GM21528 (cell line): ENCODE data around the gene NFE2.
A peak's percentile ranks its signal among the peaks of the same experiment; 100 is the strongest.
"Not testable (repeated sequence)": the region's sequence is repeated elsewhere in the genome, so short reads cannot be mapped to it uniquely, and the experiment has no call there.

Experiments
- ATAC-seq: cut with Tn5 transposase; IDR thresholded peaks from one replicate; pipeline ENCODE4 v1.9.1; 2021; ENCODE audit warnings: mild to moderate bottlenecking, moderate library complexity; ENCODE audit not compliant: unreplicated experiment, low FRiP score

NFE2 gene

DNA sequence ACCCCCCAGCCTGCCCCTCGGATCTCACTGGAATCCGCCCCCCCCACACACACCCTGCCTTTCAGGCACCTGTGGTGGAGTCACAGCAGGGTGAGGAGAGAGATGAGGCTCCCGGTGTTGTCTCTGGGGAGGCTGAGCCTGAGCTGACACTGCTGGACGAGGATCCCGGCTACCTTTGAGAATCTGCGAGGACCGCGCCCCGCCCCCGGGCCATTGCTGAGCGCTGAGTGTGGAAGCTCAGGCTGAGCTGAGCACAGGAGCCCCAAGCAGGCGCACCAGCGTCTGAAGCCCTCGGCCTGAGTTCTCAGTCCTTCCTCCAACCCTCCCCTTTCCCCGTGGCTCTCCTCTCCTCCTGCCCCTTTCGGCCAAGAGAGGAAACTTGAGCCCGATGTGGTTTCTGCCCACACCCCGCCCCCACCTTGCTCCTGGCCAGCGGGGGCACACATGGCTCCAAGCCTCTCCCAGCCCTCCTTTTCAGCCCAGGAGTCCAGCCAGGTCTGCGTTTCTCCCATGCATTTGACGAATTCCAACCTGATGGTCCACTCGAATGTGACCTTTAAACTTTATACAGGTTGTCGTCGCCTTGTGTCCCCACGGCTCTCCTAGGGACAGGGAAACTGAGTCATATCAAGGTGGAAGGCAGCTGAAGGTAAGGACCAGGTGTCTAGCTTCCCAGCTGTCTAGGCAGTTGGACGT is at the start of gene NFE2:
Gene NFE2 (minus strand): TSS at position 284 of the 696 bp plus-strand sequence. CDS start 5,767 bp downstream, outside the sequence.
- no peak for ATAC-seq

DNA sequence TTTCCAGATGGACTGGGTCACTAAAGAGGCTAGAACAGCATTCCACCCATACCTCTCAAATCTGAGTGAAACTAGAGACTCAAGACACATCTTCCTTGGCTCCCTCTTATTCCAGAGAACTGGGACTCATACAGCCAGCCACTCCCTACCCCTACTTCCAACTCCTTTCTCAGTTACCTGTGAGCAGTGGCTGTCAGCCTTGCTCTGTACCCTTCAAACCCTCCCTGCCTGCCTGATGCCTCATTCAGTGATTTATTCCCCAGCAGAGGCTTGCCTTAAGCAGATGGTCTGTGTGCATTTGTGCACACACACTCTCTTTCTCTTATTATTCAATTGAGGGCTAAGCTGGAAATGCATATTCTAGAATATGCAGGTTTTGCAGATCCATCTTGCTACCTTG is 48.9 kb upstream of the NFE2 start:
- ATAC-seq = no peak

DNA sequence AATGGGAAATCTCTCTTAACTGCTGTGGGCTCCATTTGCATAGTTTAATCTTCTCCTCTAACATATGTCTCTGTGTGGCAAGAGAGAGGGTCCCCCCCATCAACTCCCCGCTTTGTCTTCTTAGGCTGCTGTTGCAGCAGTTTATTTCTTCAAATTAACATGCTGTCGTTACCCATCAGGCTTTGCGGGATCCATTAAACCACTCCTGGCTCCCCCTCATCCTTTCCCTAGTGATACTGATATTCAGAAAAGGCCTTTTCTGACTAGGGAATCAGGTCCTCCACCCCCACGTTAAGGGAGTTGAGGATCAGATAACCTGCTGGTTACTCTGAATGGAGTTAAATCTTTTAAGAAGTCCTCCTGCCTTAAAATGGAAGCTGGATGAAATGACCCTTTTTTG is 48.2 kb upstream of the NFE2 start:
- no peak for ATAC-seq

DNA sequence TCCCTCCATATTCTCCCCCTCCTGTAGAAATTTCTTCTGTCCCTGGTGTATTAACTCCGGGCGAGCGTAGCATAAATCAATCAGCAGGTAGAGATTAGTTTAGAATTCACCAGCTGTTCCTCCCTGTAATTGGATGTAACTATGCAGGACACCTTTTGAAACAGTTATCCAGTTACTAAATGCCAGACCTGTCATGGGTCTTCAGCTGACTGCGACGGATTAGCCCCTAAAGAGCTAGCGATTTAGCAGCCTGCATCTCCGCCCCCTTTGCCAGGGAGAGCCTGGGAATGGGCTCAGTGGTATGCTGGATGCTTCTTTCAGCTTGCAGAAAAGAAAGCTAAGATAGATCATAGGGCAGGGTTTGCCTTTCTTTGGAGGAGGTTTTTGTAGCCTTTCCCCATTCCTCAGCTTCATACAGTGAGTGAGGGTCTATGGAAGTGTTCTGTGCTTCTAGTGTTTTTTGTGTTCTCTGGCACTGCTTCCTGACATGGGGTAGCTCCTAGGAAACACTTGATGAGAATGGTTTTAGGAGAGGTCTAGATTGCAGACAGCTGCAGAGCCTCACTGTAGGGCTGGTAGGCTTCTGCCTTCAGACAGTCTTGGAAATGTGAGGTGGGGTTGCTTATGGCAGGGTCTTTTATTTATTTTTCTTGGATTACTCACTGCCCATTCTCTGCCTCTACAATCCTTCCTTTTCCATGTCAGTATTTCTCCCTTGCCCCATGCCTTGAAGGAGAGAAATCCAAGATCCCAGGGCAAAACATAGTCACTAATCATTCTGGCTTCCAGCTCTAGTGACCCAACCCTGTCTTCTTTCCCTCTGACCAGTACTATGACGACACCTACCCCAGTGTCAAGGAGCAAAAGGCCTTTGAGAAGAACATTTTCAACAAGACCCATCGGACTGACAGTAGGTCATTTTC is 40.8 kb upstream of the NFE2 start:
- ATAC-seq = no peak

DNA sequence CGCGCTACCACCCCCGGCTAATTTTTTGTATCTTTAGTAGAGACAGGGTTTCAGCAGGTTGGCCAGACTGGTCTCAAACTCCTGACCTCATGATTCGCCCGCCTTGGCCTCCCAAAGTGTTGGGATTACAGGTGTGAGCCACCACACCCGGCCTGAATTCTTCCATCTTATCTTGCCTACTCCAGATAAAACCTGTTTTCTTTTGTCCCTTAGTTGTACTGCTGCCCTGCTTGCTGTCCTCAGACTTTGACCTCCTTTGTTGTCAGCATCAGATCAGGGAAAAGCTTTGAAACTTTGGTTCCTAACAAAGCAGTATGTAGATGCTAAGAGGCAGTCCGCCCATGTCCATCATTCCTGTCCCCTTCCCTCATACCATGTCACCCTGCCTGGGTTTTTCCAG is 40.0 kb upstream of the NFE2 start:
- ATAC-seq = no peak

DNA sequence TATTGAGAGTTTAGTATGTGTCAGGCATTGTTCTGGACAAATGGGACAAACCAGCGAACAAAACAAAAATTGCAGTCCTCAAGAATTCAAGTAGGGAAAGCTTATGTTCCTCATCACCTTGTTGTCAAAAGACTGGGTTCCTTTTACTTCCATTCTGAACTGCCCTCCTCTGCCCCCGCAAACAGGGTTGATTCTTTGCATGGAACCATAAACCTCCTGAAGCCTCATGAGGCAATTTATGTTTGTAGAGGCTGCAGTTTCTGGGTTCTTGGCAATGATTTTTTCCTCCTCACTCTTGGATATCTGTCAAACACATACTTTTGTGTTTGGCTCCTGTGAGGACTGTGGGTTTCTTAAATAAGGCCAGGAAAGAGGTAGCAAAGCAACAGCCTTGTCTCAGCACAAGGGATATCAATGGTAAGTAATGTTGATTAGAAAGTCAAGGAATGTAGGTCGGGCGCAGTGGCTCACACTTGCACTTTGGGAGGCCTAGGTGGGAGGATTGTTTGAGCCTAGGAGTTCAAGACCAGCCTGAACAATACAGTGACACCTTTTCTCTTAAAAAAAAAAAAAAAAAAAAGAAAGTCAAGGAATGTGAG is 38.0 kb upstream of the NFE2 start:
- ATAC-seq = no peak

DNA sequence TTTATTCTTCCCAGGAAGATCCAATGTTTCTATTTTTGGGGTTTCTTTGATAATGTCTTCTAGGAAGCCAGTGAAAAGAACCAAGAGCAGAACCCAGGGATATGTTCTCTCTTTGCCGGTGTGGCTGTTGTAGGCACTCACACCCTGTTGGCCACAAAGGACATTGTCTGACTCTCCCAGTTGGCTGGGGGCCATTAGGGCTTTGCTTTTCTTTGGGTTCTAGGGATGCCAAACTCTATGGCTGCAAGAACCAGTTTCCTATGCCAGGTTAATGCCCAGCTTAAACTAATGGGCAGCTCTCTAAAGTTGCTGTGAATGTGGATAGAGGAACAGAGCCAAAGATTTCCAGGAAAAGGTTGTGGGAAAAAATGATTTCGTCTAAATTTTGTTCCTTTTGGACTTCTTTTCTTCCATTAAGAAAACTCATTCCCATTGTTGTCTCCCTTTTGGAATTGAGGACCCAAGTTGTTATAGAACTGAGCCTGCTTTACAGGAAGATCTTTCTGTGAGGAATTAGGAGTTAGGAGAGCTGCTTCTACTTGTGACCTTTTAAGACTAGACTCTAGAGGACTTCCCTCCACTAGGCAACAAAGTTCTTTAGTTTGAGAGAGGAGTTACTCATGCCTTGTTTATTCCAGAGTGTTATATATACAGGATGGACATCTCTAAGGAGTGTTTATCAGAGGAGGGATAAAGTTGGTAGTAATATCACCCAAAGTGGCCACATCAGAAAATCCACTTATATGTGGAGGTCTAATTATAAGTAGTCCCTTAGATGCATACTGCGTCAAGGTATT is 37.2 kb upstream of the NFE2 start:
- no peak for ATAC-seq

DNA sequence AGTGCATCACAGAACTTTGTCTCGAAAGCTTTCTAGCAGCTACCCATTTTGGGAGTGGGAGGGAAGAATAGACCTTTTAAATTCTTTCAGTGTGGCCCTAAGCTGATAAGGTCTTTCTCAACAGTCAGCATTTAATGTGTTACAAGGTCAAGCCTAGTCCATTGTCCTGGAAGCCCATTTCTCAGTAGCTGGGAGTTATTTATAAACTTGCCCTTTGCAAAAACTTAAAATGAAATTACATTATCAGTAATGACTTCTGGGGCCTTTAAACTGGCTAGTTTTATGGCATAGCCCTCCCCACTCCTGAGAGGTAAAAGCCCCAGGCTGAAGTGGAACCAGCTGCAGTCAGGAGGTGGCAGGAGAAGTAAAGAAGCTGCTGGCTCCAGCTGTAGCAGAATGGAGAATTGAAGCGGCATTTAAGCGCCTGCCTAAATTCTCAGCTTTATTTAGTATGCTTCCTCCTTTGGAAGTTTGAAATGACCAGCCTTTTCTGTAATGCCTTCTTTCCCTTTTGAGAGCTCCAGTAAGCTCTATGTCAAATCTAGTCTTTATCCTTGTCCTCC is 36.5 kb upstream of the NFE2 start:
- no peak for ATAC-seq

DNA sequence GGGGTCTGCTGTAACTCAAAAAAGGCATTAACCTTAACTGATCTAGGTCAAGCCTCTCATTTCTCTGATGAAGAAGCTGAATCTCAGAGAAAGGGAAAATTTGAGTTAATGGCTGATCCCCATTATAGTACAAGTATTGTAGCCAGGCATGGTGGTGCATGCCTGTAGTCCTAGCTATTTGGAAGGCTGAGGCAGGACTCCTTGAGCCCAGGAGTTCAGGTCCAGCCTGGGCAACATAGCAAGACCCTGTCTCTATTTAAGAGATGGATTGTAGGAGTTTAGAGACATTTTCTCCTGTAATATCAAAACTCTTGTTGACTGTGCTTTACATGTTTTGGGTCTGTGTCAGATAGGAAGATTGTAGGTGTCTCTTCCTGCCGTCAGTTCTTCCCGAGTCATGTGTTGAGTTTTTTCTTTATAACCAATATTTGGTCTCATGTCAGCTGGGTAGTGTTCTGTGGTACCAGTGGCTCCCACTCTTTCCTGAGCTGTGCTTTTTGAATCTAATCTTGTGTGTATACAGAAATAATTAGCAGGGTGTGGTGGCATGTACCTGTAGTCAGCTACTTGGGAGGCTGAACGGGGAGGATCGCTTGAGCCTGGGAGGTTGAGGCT is 32.7 kb upstream of the NFE2 start:
- no peak for ATAC-seq

DNA sequence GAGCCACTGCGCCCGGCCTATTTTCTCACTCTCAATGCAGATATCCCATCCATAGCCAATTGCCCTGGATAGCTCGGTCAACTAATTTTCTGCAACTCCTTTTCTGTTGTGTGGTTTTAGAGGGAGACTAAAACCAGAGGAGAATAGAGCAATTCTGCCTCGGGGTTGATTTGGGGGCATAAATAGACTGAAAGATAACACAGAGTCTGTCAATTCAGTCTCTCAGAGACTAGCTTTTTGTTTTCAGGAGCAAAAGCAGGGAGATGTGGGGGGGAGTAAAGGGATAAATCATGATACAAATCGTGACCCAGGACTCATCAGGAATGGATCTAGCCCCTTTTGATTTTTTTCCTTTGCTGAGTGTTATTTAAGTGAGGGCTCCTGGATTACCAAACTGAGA is 30.6 kb upstream of the NFE2 start:
- no peak for ATAC-seq

DNA sequence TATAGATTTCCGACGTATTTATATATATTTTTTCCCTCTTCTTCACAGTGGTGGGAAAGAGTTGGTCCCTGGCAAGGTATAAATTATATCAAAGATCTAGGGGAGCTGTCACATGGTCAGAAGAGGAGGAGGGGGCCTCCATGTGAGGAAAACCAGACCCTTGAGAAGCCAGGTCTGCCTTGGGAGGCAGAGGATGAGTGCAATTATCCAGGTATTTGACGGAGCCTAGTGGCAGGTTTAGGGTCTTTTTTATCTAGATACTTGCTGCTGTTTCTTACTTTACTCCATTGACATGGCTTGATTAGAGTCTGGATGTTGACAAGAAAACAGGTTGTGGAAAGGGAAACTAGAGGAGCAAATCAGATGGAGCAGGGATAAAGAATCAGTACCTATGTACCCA is 29.6 kb upstream of the NFE2 start:
- ATAC-seq = no peak

DNA sequence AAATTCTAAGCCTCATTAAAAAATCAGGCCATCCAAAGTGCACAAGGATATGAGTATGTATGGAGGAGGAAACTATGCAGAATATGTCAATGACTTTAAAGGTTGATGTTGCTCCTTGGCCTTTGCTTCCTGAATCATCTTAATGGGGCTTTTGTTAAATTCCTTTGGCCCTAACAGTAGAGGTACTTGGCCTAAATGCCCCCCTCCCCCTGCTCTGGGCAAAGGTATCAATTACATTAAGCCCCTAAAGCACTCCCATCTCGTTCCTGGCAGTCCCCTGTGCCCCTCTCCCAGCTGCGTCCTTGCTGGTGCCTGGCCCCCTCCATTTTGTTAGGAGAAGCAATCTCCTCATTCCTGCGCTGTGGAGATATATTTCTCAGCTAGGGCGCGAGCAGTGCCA is 28.9 kb upstream of the NFE2 start:
- no peak for ATAC-seq

DNA sequence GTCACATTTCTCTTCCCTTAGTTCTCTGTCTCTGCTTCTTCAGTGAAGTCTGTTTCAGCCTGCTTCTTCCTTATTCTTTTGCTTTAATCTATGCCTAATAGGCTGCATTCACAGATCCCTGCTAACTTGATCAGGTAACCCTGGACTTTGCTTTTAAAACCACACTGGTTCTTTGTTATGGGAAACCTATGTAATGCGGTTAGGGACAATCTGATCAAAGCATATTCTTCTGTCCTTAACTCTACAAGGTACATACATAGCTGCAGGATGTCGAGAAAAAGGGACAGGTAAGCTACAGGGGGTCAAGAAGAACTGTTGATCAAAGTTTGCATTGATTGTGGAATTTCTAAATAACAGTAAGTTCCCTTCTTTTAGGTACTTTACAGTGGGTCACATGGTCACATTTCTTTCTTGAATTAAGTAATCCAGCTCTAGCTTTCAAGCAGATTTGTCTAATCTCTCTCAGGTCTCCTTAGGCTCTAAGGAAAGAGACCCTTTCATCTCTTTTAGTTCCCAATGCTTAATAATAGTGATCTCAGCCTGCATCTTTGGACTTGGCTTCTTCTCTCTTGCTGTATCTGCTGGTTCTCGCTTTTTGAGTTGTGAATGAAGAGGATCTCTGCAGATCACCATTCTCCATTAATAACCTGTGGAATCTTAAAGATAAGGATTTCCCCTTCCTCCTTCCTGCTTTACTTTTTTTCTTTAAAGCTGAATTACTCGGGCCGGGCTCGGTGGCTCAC is 28.0 kb upstream of the NFE2 start:
- ATAC-seq = no peak

DNA sequence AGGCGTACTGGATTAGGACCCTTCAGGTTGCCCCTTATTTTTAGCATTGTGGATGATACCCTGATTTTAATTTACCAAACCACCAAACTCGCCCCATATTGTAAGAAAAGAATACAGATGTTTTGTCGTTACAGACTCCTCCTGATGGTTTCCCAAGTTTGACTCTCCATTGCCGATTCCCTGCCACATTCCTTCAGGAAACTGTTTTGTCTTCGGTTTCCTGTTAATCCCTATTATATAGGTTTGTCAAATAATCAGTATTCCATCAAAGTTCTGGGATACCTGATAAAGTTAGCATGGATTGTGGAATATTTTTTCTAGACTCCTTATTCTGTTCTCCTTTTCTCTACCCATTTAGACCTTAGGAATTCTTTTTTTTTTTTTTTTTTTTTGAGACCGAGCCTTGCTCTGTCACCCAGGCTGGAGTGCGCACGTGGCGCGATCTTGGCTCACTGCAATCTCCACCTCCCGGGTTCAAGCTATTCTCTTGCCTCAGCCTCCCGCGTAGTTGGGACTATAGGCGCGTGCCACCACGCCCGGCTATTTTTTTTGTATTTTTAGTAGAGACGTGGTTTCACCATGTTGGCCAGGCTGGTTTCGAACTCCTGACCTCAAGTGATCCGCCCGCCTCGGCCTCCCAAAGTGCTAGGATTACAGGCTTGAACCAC is 24.8 kb upstream of the NFE2 start:
- not testable (repeated sequence) for ATAC-seq

DNA sequence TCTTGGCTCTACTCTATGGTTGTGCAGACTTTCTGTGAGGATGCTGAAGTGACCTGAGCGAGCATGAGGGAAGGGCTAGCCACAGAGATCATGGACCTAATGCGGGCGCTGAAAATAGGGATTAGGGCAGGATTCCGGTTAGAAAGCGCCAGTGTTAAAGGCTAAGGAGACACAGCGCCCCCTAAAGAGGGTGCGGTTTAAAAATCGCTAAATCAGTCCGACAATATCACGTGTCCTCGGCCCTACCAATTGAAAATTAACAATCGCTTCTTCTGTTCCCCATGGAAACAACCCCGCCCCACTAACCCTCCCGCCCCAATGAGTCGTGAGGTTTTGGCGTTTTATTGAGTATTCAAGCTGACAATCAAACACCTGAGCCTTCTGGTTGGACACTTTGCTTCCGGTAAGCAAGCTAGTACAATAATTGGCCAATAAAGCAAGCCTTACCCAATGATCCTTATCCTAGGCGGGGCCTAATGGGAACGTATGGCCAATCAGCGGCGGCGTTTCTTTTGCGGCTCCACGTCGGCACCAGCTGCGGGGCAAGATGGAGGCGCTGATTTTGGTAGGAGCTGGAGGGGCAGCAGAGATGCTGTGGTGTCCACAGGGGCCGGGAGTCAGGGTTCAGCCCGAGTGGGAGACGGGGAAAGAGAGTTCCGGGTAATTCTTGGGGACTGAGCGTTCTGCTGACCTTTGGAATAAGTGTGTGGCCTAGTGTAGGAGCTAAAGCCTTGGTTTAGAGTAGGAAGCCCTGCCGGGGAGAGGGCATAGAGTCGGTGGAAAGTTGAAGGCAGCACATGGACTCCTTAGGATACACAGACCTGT is 24.0 kb upstream of the NFE2 start, which contains the start of gene COPZ1:
Gene COPZ1 (plus strand): TSS at position 515 of the 825 bp plus-strand sequence. CDS start 33 bp downstream, at position 548.
- peak; percentile 98 for ATAC-seq

DNA sequence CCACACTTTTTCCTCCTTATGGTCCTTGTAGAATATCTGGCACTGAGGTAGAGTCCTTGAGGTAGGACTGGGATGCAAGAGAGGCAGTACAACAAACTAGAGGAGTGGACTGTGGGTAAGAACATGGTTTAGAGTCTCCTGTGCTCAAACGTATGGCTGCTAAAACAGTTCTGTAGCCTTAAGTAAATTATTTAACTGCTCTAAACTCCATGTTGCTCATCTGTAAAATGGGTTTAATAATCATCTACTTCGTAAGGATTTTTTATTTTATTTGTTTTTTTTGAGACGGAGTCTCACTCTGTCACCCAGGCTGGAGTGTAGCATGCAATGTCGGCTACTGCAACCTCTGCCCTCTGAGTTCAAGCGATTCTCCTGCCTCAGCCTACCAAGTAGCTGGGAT is 20.5 kb upstream of the NFE2 start:
- ATAC-seq = no peak

DNA sequence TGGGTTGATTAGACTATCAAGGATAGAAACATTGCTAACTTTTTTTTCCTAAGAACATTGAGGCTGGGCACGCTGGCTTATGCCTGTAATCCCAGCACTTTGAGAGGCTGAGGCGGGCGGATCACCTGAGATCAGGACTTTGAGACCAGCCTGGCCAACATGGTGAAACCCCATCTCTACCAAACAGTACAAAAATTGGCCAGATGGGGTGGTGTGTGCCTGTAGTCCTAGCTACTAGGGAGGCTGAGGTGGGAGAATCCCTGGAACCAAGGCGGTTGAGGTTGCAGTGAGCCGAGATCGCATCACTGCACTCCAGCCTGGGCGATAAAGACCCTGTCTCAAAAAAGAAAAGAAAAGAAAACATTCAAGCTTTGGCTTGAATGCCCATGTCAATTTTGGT is 11.5 kb upstream of the NFE2 start:
- not testable (repeated sequence) for ATAC-seq

DNA sequence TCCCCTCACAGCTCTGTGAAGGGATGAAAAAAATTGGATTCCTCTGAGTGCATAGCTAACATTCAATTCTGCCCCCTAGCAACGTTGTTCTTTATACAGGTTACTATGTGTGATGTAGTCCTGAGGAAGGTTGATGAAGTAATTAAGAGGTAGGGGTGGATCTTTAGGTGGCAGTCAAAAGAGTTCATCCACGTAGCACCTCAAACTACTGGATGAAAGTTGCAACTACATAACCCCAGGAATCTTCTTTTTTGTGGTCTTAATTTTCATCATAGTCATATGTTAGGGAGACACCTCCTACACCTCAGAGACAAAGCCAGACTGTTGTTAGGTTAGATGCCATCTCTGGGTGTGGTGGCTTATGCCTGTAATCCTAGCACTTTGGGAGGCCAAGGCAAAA is 10.2 kb upstream of the NFE2 start:
- no peak for ATAC-seq
